Heart left ventricle (tissue), 13 donors: Measurements from ENCODE around the gene ZDHHC14.

Experiments used
- CTCF ChIP-seq, 12 donors: fragments of 200-600 bp; sonication (generic) in 4 of 12; IDR thresholded peaks; one replicate each; pipeline versions ENCODE4 v1.5.0 to v1.8.0; 2018 to 2022; ENCODE audit warnings: antibody characterized with exemption in 12 of 12, mild to moderate bottlenecking in 5 of 12
- POLR2A ChIP-seq, 2 donors: fragments of 450-650 bp; IDR thresholded peaks; one replicate each; pipeline ENCODE4 v1.6.1; 2017; ENCODE audit warnings: antibody characterized with exemption in 2 of 2, mild to moderate bottlenecking in 2 of 2, moderate library complexity in 2 of 2
- donor health status: ischemic (EF 13 %, LVEDD 7.1; RV severe dilation, severe dysfunction).
- donor health status: DM: no; HTN: yes; CAD: no.
- donor health status: DM: no; HTN: no; CAD: no.
- donor health status: ischemic (EF 25% LVEDD 6.9; RV normal size, moderate dysfunction).
- donor health status: ischemic (EF 25% LVEDD 5.7; RV mildly dilated, moderate dysfunction).
- donor health status: ischemic (EF 35%, LVEDD 5.7; RV mildly dilated, moderate dysfunction).
- donor health status: nonischemic (EF 11% LVEDD 7.7; RV severe dilation, severe dysfunction).
- donor health status: DM: yes; HTN: yes; CAD: no.
- donor health status: PGD.
- donor health status: ischemic (EF 29% LVEDD 5.4; RV normal size, mild dysfunction).
- donor health status: nonischemic (EF 23%, LVEDD 6.1; RV moderate dilation, normal function).

- TF ChIP-seq POLR2A (IDR thresholded peaks at IDR 0.05) (no peak), CTCF (IDR thresholded peaks at IDR 0.05) (no peak)
Measured at GRCh38 chr6:157390273-157391060, 9.5 kb downstream of the ZDHHC14 start.
